GM23338 (cell line): ENCODE measurements around the gene PPP4R2.

Source experiments
- CREB1 ChIP-seq: fragments of 250-450 bp; sonication (Bioruptor Pico); IDR thresholded peaks from 2 replicates; pipeline ENCODE4 v1.5.0; 2020; ENCODE audit warnings: low read depth, mild to moderate bottlenecking, moderate library complexity
- NANOG ChIP-seq: IDR thresholded peaks from 2 replicates; pipeline ENCODE4 v1.6.1; 2016; ENCODE audit warnings: antibody characterized with exemption, borderline replicate concordance
- POLR2AphosphoS5 ChIP-seq: IDR thresholded peaks from 2 replicates; pipeline ENCODE4 v1.6.1; 2016; ENCODE audit warnings: antibody characterized with exemption, low read depth
- STAT1 ChIP-seq: IDR thresholded peaks from one replicate; pipeline ENCODE4 v1.6.1; 2016; ENCODE audit warnings: antibody characterized with exemption; ENCODE audit not compliant: unreplicated experiment
- TF ChIP-seq, protein P1 (sequence below), 2 experiments: fragments of 200-600 bp in 1 of 2; sonication (generic) in 1 of 2; conservative IDR thresholded peaks; 2 replicates each; pipeline versions ENCODE4 v1.5.1 to v1.6.1; 2016 to 2017; ENCODE audit warnings: antibody characterized with exemption in 2 of 2, low read depth in 2 of 2, mild to moderate bottlenecking in 2 of 2, moderate library complexity in 1 of 2

DNA sequence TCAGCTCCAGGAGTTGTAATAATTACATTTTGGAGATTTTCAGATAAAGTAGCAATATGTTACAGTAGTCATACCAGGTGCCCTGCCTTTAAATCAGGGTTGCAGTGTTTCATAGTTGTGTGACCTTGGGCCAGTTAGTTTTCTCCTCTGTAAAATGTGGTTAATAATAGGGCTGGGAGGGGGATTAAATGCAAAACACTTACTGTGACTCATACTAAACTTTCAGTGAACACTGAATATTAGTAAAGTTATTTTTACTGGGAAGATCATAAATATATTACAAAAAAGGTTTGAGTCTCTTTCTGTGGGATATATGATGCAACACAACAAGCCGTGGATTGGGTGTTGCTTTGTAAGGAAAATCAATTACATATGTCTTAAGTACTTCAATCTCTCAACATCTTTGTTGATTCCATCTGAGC is 63.7 kb downstream of the PPP4R2 start:
- TF ChIP-seq, protein P1, sequence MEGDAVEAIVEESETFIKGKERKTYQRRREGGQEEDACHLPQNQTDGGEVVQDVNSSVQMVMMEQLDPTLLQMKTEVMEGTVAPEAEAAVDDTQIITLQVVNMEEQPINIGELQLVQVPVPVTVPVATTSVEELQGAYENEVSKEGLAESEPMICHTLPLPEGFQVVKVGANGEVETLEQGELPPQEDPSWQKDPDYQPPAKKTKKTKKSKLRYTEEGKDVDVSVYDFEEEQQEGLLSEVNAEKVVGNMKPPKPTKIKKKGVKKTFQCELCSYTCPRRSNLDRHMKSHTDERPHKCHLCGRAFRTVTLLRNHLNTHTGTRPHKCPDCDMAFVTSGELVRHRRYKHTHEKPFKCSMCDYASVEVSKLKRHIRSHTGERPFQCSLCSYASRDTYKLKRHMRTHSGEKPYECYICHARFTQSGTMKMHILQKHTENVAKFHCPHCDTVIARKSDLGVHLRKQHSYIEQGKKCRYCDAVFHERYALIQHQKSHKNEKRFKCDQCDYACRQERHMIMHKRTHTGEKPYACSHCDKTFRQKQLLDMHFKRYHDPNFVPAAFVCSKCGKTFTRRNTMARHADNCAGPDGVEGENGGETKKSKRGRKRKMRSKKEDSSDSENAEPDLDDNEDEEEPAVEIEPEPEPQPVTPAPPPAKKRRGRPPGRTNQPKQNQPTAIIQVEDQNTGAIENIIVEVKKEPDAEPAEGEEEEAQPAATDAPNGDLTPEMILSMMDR (conservative IDR thresholded peaks at IDR 0.05; ENCODE audit: low read depth in 2 of 2), result no peak
- no peak for TF ChIP-seq STAT1
- TF ChIP-seq POLR2AphosphoS5, result no peak
- TF ChIP-seq NANOG, result no peak
- TF ChIP-seq CREB1 (CRISPR knock-in tag), result no peak
